Neural progenitor cell (in vitro differentiated cells): Measurements from ENCODE around the gene SYT6.

Experiments used
- EZH2 ChIP-seq: fragments of 200-600 bp; sonication (generic); IDR thresholded peaks from 2 replicates; pipeline ENCODE4 v1.6.1; 2017; ENCODE audit warnings: antibody characterized with exemption, mild to moderate bottlenecking, moderate library complexity
- TF ChIP-seq, protein P1 (sequence below): fragments of 200-600 bp; sonication (generic); IDR thresholded peaks from 2 replicates; pipeline ENCODE4 v1.5.1; 2017; ENCODE audit warnings: antibody characterized with exemption, mild to moderate bottlenecking

DNA sequence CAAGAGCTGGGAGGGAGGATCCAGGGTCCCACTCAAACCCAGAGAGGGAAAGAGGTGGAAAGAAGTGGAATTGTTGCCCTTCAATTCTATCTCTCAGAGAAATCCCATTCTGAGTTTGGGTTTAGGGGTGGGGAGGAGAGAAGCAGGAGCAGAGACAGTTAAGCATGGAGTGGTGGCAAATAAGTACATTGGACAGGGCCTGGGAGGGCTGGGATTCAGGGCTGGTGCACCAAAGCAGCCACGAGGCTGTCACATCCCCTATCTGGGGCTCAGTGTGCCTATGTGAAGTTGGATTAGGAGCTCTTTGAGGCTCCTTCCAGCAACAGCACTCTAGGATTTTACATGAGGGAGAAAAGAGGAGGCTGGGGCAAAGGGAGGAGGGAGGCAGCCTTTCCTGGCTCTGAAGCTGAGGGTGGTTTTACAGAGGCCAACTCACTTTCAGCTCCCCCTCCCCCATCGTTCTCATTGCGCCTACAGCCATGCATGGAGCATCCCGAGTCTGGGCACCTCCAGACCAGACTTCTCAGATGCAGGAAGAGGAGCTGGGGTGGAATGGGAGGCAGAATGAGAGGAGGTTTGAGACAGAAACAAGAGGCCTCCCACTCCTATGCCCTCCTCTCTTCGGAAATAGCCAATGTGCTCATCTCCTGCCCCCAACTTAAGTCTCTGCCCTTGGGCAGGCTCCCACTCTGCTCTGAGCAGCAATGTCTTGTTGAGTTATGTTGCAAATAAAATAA is 3.0 kb upstream of the SYT6 start:
- TF ChIP-seq, protein P1, sequence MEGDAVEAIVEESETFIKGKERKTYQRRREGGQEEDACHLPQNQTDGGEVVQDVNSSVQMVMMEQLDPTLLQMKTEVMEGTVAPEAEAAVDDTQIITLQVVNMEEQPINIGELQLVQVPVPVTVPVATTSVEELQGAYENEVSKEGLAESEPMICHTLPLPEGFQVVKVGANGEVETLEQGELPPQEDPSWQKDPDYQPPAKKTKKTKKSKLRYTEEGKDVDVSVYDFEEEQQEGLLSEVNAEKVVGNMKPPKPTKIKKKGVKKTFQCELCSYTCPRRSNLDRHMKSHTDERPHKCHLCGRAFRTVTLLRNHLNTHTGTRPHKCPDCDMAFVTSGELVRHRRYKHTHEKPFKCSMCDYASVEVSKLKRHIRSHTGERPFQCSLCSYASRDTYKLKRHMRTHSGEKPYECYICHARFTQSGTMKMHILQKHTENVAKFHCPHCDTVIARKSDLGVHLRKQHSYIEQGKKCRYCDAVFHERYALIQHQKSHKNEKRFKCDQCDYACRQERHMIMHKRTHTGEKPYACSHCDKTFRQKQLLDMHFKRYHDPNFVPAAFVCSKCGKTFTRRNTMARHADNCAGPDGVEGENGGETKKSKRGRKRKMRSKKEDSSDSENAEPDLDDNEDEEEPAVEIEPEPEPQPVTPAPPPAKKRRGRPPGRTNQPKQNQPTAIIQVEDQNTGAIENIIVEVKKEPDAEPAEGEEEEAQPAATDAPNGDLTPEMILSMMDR: no peak
- TF ChIP-seq EZH2: no peak
